Natural killer cell treated with Interleukin-12 subunit alpha and Interleukin-12 subunit beta and Interleukin-15 and Interleukin-18, amount 100 ng/mL, for 72 hours (primary cell): ENCODE results near the gene BCAT1. TPM values are rescaled to one million over a fixed set of nuclear protein-coding genes. Genes with fewer than 3 reads are reported as not detected.

Experiments
- ATAC-seq, 2 donors: fragments of 150-1000 bp; cut with Tn5 transposase in 1 of 2; sonication (Bioruptor Pico), chemical (Tn5 transposase) in 1 of 2; 2 replicates each; pipeline ENCODE4 v1.10.0; 2021
- DNase-seq: peaks from one replicate; pipeline ENCODE4 v3.0.0; 2022; ENCODE audit warnings: low spot score
- H3K27ac Mint-ChIP-seq, 2 donors: 1 replicate in 1 of 2; 2 replicates in 1 of 2; pipeline ENCODE4 v1.8.0; 2022; ENCODE audit warnings: mixed read lengths in 2 of 2, mild to moderate bottlenecking in 1 of 2, moderate library complexity in 1 of 2
- H3K27me3 Mint-ChIP-seq, 2 donors: 1 replicate in 1 of 2; 2 replicates in 1 of 2; pipeline ENCODE4 v1.8.0; 2022; ENCODE audit warnings: mixed read lengths in 2 of 2
- H3K36me3 Mint-ChIP-seq: one replicate; pipeline ENCODE4 v1.8.0; 2022; ENCODE audit warnings: mixed read lengths
- H3K4me1 Mint-ChIP-seq, 2 donors: 1 replicate in 1 of 2; 2 replicates in 1 of 2; pipeline ENCODE4 v1.8.0; 2022; ENCODE audit warnings: low read depth in 2 of 2, mixed read lengths in 2 of 2, mild to moderate bottlenecking in 1 of 2
- H3K4me3 Mint-ChIP-seq: one replicate; pipeline ENCODE4 v1.8.0; 2022; ENCODE audit warnings: mixed read lengths
- H3K9me3 Mint-ChIP-seq: 2 replicates; pipeline ENCODE4 v1.8.0; 2022; ENCODE audit warnings: mixed read lengths
- total RNA-seq, 2 donors: library from RNA; stranded (reverse); gene quantifications; one replicate each; pipeline ENCODE4 v1.2.3, GENCODE V29; 2022

The BCAT1 gene
- total RNA-seq, 2 donors from 2014 or later = 14.5 to 49.4 TPM

- DNase-seq (no peak), ATAC-seq (no peak)
- peak overlapping the region; percentile 6 to 54 for H3K27ac Mint-ChIP-seq
- peaks cover 0 to 5% of the 10 kb centered on the region in 2 donors for H3K27me3 Mint-ChIP-seq
- H3K4me3 Mint-ChIP-seq = no peak overlapping the region
- H3K9me3 Mint-ChIP-seq = no peaks in the 10 kb centered on the region
- H3K4me1 Mint-ChIP-seq = peaks cover 0 to 13% of the 10 kb centered on the region in 2 donors
- no peaks in the 10 kb centered on the region for H3K36me3 Mint-ChIP-seq
Measured at GRCh38 chr12:24776861-24777260, 172.0 kb downstream of the BCAT1 start.

DNA sequence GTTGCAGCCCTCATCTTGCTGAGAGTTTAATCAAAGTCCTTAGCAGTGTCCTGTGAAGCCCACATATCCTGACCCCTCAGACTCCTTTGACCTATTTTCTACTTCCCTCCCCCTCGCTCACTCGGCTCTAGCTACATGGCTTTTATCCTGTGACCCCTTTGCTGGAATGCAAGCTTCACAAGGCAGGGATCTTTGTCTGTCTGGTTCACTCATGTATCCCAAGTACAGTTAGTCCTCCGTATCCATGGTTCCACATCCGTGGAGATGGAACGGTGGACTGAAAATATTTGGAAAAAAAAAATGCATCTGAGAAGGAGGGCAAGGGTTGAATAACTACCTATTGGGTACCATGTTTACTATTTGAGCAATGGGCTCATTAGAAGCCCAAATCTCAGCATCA is 173.8 kb downstream of the BCAT1 start:
- Mint-ChIP-seq H3K4me3 (no peak overlapping the region), H3K36me3 (no peaks in the 10 kb centered on the region)
- DNase-seq = no peak

DNA sequence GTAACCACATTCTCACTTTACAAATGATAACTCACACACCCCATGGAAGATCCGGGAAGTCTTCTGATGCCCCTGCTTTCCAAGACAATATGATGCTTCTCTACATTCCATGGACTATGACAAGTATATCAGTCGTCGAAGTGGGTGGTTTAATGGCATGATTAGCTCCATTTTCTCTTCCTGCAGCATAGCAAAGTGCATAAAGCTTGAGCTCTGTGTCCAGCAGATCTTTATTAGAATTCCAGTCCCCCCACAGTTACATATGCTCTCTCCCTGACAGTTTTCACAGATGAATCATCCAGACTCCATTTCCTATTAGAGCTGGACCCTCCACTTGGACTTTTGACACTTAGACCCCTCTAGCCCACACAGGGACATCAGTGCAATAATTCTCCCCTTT is 174.9 kb downstream of the BCAT1 start:
- no peaks in the 10 kb centered on the region for H3K9me3 Mint-ChIP-seq
- no peak for DNase-seq
- ATAC-seq = no peak
- peaks cover 0 to 5% of the 10 kb centered on the region in 2 donors for H3K27me3 Mint-ChIP-seq
- peaks cover 0 to 5% of the 10 kb centered on the region in 2 donors for H3K4me1 Mint-ChIP-seq
- no peak overlapping the region for H3K4me3 Mint-ChIP-seq
- H3K27ac Mint-ChIP-seq = no peak overlapping the region
- H3K36me3 Mint-ChIP-seq = no peaks in the 10 kb centered on the region

More for the DNA sequence above, 173.8 kb downstream of the BCAT1 start:
- H3K27me3 Mint-ChIP-seq = peaks cover 0 to 7% of the 10 kb centered on the region in 2 donors
- H3K4me1 Mint-ChIP-seq = peaks cover 0 to 13% of the 10 kb centered on the region in 2 donors
- H3K9me3 Mint-ChIP-seq = no peaks in the 10 kb centered on the region
- no peak for ATAC-seq
- H3K27ac Mint-ChIP-seq = no peak overlapping the region

DNA sequence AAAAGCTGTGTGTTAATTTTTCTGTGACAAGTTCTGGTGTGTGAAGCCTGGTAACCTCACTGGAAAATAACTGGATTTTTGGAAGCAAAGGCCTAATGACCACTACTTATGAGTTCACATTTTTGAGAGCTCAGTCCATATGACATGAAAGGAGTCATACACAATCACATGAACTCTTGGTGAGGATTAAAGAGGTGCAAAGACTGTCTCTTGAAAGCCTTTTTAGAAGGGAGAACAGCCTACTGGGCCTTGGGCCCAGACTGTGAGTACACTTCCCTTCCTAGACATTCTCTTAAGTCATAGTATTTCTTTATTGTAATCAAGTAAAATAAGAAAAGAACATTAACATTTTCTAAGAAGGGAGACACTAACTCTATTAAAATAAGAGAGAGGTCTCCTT is 176.1 kb downstream of the BCAT1 start:
- Mint-ChIP-seq H3K9me3 (no peaks in the 10 kb centered on the region), H3K36me3 (no peaks in the 10 kb centered on the region), H3K27me3 (peaks cover 0 to 5% of the 10 kb centered on the region in 2 donors), H3K27ac (no peak overlapping the region), H3K4me1 (peaks cover 0 to 5% of the 10 kb centered on the region in 2 donors), H3K4me3 (no peak overlapping the region)
- ATAC-seq (no peak), DNase-seq (no peak)

DNA sequence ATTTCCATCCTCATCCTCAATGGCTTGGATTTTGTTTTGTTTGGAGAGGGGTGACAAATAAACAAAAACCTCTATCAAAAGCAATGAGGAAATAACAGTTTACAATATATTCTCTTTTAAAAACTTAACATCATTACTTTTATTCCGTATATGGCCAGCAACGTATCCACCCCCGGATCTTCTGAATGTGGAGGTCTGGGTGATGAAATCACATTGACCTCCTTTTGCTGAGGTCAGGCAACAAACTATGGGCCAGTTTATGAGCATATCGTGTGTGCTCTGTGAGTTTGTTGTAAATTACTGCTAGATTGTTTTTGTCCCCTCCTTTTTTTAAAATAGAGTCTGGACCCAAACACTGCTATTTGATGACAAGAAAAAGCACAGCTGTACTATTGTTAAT is 178.1 kb downstream of the BCAT1 start:
- peaks cover 0 to 7% of the 10 kb centered on the region in 2 donors for H3K27me3 Mint-ChIP-seq
- H3K9me3 Mint-ChIP-seq = no peaks in the 10 kb centered on the region

GRCh38 chr12:24770334-24770733 is 178.6 kb downstream of the BCAT1 start:
- peaks cover 0 to 7% of the 10 kb centered on the region in 2 donors for H3K27me3 Mint-ChIP-seq
- H3K4me3 Mint-ChIP-seq = no peak overlapping the region
- DNase-seq (no peak), ATAC-seq (no peak)
- no peak overlapping the region for H3K27ac Mint-ChIP-seq
- H3K36me3 Mint-ChIP-seq = no peaks in the 10 kb centered on the region
- no peaks in the 10 kb centered on the region for H3K9me3 Mint-ChIP-seq
- H3K4me1 Mint-ChIP-seq = no peaks in the 10 kb centered on the region

More for the DNA sequence above, 178.1 kb downstream of the BCAT1 start:
- Mint-ChIP-seq H3K4me3 (no peak overlapping the region), H3K27ac (no peak overlapping the region), H3K4me1 (no peaks in the 10 kb centered on the region), H3K36me3 (no peaks in the 10 kb centered on the region)
- ATAC-seq (no peak), DNase-seq (no peak)

DNA sequence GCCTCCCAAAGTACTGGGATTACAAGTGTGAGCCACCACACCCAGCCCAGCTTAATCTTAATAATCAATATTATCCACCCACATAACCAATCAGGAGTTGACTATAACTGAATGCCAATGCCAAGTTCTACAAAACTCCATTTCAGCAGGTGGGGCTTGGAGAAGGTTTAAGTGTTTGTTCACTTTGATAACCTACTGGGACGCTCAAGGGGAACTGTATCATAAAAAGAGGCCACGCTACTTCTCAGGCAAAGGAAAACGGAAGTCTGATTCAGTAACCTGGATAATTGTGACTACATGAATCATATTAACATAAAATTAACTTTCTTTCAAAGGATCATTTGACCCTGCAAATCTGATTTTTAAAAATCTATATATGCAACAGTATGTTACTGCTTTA is 179.2 kb downstream of the BCAT1 start:
- ATAC-seq = no peak
- Mint-ChIP-seq H3K4me3 (no peak overlapping the region), H3K4me1 (no peaks in the 10 kb centered on the region), H3K27ac (no peak overlapping the region), H3K27me3 (peaks cover 0 to 6% of the 10 kb centered on the region in 2 donors), H3K9me3 (no peaks in the 10 kb centered on the region), H3K36me3 (no peaks in the 10 kb centered on the region)
- DNase-seq = no peak

DNA sequence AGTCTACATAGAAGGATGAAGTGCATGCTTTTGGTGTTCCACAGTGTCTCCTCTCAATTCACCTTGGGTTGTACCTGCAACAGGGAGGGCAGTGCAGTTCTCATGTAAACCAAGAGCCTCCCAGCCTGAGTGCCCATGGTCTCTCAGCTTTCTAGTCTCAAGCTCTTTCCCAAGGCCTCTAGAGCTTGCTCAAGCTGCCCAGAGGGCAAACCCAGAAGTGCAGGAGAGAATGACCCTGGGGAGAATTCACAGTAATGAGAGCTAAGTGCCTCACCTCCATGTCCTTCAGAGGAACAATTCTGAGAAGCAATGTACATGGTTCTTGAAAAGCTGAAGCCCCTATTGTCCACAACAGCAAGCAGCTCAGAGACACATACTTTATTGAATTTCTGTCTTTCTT is 180.5 kb downstream of the BCAT1 start:
- Mint-ChIP-seq H3K27me3 (peaks cover 0 to 4% of the 10 kb centered on the region in 2 donors), H3K27ac (no peak overlapping the region), H3K4me1 (no peaks in the 10 kb centered on the region), H3K36me3 (no peaks in the 10 kb centered on the region), H3K4me3 (no peak overlapping the region), H3K9me3 (no peaks in the 10 kb centered on the region)
- DNase-seq = no peak
- ATAC-seq = no peak

DNA sequence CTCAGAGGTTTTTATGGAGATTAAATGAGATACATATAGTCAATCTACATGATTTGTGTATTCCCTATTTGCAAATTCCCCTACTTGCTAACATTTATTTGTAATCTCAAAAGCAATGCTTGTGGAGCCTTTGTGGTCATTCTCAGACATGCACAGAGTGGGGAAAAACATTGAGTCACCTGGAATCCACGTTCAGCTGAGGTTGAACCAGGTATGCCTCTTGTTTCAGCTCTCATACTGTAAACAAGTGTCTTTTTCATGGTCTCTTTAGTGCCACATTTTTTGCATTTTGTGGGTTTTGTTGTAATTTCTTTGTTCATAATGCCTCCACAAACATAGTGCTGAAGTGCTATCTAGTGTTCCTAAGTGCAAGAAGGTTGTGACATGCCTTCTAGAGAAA is 181.9 kb downstream of the BCAT1 start:
- Mint-ChIP-seq H3K4me1 (no peaks in the 10 kb centered on the region), H3K27ac (no peak overlapping the region), H3K27me3 (peaks cover 0 to 4% of the 10 kb centered on the region in 2 donors), H3K4me3 (no peak overlapping the region), H3K36me3 (no peaks in the 10 kb centered on the region), H3K9me3 (no peaks in the 10 kb centered on the region)
- DNase-seq = no peak
- no peak for ATAC-seq

DNA sequence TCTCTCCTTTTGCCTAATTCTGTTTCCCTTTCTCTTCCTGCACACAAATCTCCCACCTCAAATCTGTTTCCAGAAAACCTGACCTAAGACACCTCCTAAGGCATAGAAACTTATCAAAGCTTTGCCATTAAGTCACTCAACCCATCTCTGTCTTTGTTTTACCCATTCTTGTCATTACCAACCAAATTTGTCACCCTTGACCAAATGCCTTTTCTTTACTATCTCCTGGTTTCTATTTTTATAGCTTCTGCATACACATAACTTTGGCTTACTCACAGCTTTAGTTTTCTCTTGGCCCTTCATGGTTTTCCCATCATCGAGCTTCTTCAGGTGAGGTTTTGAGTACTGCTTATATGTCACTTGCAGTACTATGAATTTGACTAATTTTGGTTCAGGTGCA is 184.2 kb downstream of the BCAT1 start:
- Mint-ChIP-seq H3K27ac (no peak overlapping the region), H3K36me3 (no peaks in the 10 kb centered on the region), H3K4me3 (no peak overlapping the region), H3K9me3 (no peaks in the 10 kb centered on the region), H3K4me1 (no peaks in the 10 kb centered on the region), H3K27me3 (peaks cover 0 to 2% of the 10 kb centered on the region in 2 donors)
- ATAC-seq = no peak
- no peak for DNase-seq

GRCh38 chr12:24760606-24761378 is 188.1 kb downstream of the BCAT1 start:
- H3K27me3 Mint-ChIP-seq = peaks cover 0 to 5% of the 10 kb centered on the region in 2 donors
- H3K36me3 Mint-ChIP-seq = no peaks in the 10 kb centered on the region
- DNase-seq (no peak), ATAC-seq (no peak)
- no peaks in the 10 kb centered on the region for H3K9me3 Mint-ChIP-seq
- H3K4me1 Mint-ChIP-seq = no peaks in the 10 kb centered on the region
- no peak overlapping the region for H3K4me3 Mint-ChIP-seq
- no peak overlapping the region for H3K27ac Mint-ChIP-seq

- Mint-ChIP-seq H3K4me1 (no peaks in the 10 kb centered on the region), H3K27me3 (peaks cover 0 to 5% of the 10 kb centered on the region in 2 donors), H3K27ac (no peak overlapping the region), H3K4me3 (no peak overlapping the region), H3K9me3 (no peaks in the 10 kb centered on the region), H3K36me3 (no peaks in the 10 kb centered on the region)
- no peak for DNase-seq
- ATAC-seq = no peak
Measured at GRCh38 chr12:24760162-24760561, 188.7 kb downstream of the BCAT1 start.
